Smooth muscle cell (in vitro differentiated cells): ENCODE data around the gene CAB39L. TPM values are rescaled to one million over a fixed set of nuclear protein-coding genes. Genes with fewer than 3 reads are reported as not detected.

Experiments
- DNase-seq: peaks from one replicate; lab custom pipeline; 2025; ENCODE audit not compliant: unreplicated experiment; lab: John Stamatoyannopoulos, UW
- H2AFZ ChIP-seq: fragments of 200-600 bp; sonication (generic); 2 replicates; pipeline ENCODE4 v1.6.0; 2016; ENCODE audit warnings: antibody characterized with exemption, low read depth, mild to moderate bottlenecking
- H3F3A ChIP-seq: fragments of 200-600 bp; sonication (generic); 2 replicates; pipeline ENCODE4 v1.6.0; 2017; ENCODE audit warnings: antibody characterized with exemption, low read depth
- H3K27ac ChIP-seq: fragments of 200-600 bp; sonication (generic); 2 replicates; pipeline ENCODE4 v1.5.1; 2016; ENCODE audit warnings: low read depth, mild to moderate bottlenecking
- H3K27me3 ChIP-seq: fragments of 200-600 bp; sonication (generic); 2 replicates; pipeline ENCODE4 v1.6.1; 2016; ENCODE audit warnings: low read depth, mild to moderate bottlenecking
- H3K36me3 ChIP-seq: fragments of 200-600 bp; sonication (generic); 2 replicates; pipeline ENCODE4 v1.5.1; 2016; ENCODE audit warnings: low read depth
- H3K4me1 ChIP-seq: fragments of 200-600 bp; sonication (generic); 2 replicates; pipeline ENCODE4 v1.5.1; 2016; ENCODE audit warnings: low read depth
- H3K4me2 ChIP-seq: fragments of 200-600 bp; sonication (generic); 2 replicates; pipeline ENCODE4 v1.6.0; 2016; ENCODE audit warnings: mild to moderate bottlenecking
- H3K4me3 ChIP-seq: fragments of 200-600 bp; sonication (generic); 2 replicates; pipeline ENCODE4 v1.5.1; 2016; ENCODE audit warnings: mild to moderate bottlenecking
- H3K79me2 ChIP-seq: fragments of 200-600 bp; sonication (generic); 2 replicates; pipeline ENCODE4 v1.6.0; 2016; ENCODE audit warnings: low read depth, mild to moderate bottlenecking
- H3K9ac ChIP-seq: fragments of 200-600 bp; sonication (generic); 2 replicates; pipeline ENCODE4 v1.6.0; 2016; ENCODE audit warnings: low read depth
- H3K9me3 ChIP-seq: fragments of 200-600 bp; sonication (generic); replicated peaks from 2 replicates; pipeline ENCODE4 v1.5.1; 2016; ENCODE audit warnings: low read depth
- H4K20me1 ChIP-seq: fragments of 200-600 bp; sonication (generic); 2 replicates; pipeline ENCODE4 v1.6.0; 2016; ENCODE audit warnings: low read depth
- WGBS: methylation state at CpG from one replicate; pipeline ENCODE4 v1.1.7; 2016; ENCODE audit warnings: low lambda C conversion rate; 5-methylcytosine and 5-hydroxymethylcytosine counted together
- polyA plus RNA-seq: library from polyadenylated mRNA; unstranded; fragments of >200 nt; fragmentation: Nextera tagmentation; extraction: Ambion mirVana; gene quantifications from 2 replicates; pipeline ENCODE4 v1.2.1, GENCODE V29; 2016
- total RNA-seq: library from RNA; depleted of rRNA; stranded (reverse); fragments of >200 nt; gene quantifications from 2 replicates; pipeline ENCODE4 v1.2.3, GENCODE V29; 2014
- TF ChIP-seq, protein P1 (sequence below): fragments of 200-600 bp; sonication (generic); IDR thresholded peaks from 2 replicates; pipeline ENCODE4 v1.5.1; 2017; ENCODE audit warnings: borderline replicate concordance, mild to moderate bottlenecking, antibody characterized with exemption; ENCODE audit not compliant: insufficient read depth, poor library complexity, severe bottlenecking

CAB39L gene
- total and polyA plus RNA-seq, 2 experiments from 2014 or later: 13.2 to 13.8 TPM

DNA sequence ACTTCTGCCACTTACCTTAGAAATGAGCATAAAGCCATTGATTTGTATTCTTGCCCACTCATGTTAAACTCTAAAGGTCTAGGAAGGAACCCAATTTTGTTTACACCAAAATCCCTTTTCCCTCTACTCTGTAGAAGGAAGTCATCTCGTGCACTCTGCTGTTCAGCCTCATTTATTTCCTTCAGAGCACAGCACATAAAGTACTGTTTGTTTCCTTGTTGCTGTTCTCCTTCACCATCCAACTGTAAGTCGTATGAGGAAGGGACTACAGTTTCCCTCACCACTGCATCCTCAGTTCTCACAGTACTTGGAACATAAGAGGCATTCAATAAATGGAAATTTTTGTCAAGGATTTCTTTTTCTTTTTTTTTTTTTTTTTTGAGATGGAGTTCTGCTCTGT is 171.6 kb downstream of the CAB39L start:
- Histone ChIP-seq H3K27me3 (no peaks in the 10 kb centered on the region), H3K4me2 (no peak overlapping the region), H3K4me1 (no peaks in the 10 kb centered on the region), H3K9ac (no peak overlapping the region), H3K36me3 (no peaks in the 10 kb centered on the region), H3F3A (no peaks in the 10 kb centered on the region), H3K79me2 (no peaks in the 10 kb centered on the region), H2AFZ (no peak overlapping the region), H3K9me3 (no peaks in the 10 kb centered on the region), H4K20me1 (no peaks in the 10 kb centered on the region), H3K4me3 (no peak overlapping the region), H3K27ac (no peak overlapping the region)
- 80% methylated on average over 2 of the region's 2 CpGs for WGBS
- TF ChIP-seq, protein P1, sequence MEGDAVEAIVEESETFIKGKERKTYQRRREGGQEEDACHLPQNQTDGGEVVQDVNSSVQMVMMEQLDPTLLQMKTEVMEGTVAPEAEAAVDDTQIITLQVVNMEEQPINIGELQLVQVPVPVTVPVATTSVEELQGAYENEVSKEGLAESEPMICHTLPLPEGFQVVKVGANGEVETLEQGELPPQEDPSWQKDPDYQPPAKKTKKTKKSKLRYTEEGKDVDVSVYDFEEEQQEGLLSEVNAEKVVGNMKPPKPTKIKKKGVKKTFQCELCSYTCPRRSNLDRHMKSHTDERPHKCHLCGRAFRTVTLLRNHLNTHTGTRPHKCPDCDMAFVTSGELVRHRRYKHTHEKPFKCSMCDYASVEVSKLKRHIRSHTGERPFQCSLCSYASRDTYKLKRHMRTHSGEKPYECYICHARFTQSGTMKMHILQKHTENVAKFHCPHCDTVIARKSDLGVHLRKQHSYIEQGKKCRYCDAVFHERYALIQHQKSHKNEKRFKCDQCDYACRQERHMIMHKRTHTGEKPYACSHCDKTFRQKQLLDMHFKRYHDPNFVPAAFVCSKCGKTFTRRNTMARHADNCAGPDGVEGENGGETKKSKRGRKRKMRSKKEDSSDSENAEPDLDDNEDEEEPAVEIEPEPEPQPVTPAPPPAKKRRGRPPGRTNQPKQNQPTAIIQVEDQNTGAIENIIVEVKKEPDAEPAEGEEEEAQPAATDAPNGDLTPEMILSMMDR: no peak
- no peak for DNase-seq

DNA sequence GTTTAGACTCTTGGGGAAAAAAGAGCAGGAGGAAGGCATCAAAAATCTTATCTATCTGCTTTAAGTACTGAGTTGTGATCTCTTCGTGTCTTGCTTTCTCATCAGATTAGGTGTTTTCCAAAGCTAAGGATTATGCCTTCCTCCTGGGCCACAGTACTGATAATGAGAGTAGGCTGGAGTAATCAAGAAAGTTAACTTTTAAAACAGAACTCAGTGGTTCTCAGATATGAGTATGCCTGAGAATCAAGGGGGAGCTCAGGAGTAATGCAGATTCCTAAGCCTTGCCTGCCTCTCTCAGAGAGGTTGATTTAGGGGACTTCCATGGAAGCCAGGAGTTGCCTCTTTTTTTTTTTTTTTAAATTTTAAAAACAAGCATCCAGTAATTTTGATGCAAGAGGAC is 172.6 kb downstream of the CAB39L start:
- H3K4me1 ChIP-seq: no peaks in the 10 kb centered on the region
- no peaks in the 10 kb centered on the region for H3K9me3 ChIP-seq
- H3K27ac ChIP-seq: no peak overlapping the region
- H3K36me3 ChIP-seq: no peaks in the 10 kb centered on the region
- H4K20me1 ChIP-seq: no peaks in the 10 kb centered on the region
- no peaks in the 10 kb centered on the region for H3F3A ChIP-seq
- H3K79me2 ChIP-seq: no peaks in the 10 kb centered on the region
- WGBS: 59% methylated on average over 1 of the region's 1 CpG
- DNase-seq: no peak
- H2AFZ ChIP-seq: no peak overlapping the region
- H3K4me2 ChIP-seq: no peak overlapping the region
- TF ChIP-seq, protein P1: no peak
- H3K27me3 ChIP-seq: no peaks in the 10 kb centered on the region
- no peak overlapping the region for H3K4me3 ChIP-seq
- H3K9ac ChIP-seq: no peak overlapping the region

DNA sequence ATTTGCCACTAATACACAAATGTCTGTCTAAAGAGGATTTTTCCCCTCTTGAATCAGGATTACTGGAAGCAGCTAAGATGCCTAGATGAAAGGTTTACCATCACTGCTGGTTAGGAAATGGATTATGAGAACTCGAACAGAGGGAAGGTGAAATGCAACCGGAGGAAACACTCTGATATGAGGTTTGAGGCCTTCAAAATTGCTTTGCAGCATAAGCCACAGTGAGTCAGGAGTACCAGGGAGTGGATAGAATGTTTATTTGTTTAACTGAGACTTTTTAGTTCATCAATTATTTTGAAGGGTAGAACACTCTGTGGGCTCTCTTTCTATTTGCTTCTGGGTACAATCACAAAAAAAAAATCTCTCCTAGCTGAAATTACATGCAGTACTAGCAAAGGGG is 178.0 kb downstream of the CAB39L start:
- Histone ChIP-seq H3K4me3 (no peak overlapping the region), H3K27me3 (no peaks in the 10 kb centered on the region), H3K36me3 (peaks cover 12% of the 10 kb centered on the region), H3K4me2 (no peak overlapping the region), H2AFZ (no peak overlapping the region), H4K20me1 (no peaks in the 10 kb centered on the region), H3K79me2 (no peaks in the 10 kb centered on the region), H3K9ac (no peak overlapping the region), H3F3A (no peaks in the 10 kb centered on the region), H3K4me1 (no peaks in the 10 kb centered on the region), H3K27ac (no peak overlapping the region), H3K9me3 (no peaks in the 10 kb centered on the region)
- TF ChIP-seq, protein P1: no peak
- no peak for DNase-seq
- 54% methylated on average over 2 of the region's 2 CpGs for WGBS

DNA sequence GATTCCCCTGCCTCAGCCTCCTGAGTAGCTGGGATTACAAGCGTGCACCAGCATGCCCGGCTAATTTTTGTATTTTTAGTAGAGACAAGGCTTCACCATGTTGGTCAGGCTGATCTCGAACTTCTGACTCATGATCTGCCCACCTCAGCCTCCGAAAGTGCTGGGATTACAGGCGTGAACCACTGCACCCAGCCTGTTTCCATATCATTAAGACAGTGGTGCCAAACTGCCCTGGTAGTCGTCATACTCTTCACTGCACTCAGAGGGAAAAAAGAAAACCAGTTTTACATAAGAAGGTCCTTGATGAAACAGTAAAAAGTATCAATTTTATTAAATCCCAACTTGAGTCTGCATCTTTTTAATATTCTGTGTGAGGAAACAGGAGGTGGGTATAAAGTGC is 181.2 kb downstream of the CAB39L start:
- Histone ChIP-seq H3K79me2 (no peaks in the 10 kb centered on the region), H3K9ac (no peak overlapping the region), H4K20me1 (no peaks in the 10 kb centered on the region), H3K27ac (no peak overlapping the region), H3K36me3 (peaks cover 15% of the 10 kb centered on the region), H3K4me2 (no peak overlapping the region), H3F3A (no peaks in the 10 kb centered on the region), H3K9me3 (no peaks in the 10 kb centered on the region), H2AFZ (no peak overlapping the region), H3K4me1 (no peaks in the 10 kb centered on the region), H3K27me3 (no peaks in the 10 kb centered on the region), H3K4me3 (no peak overlapping the region)
- no peak for DNase-seq
- TF ChIP-seq, protein P1: no peak
- WGBS: 92% methylated on average over 6 of the region's 6 CpGs
